Kidney tubule cell (primary cell): ENCODE data around the gene BAIAP2.

Experiments
- DNase-seq: peaks from one replicate; pipeline ENCODE4 v3.0.0-alpha.2; 2018; ENCODE audit warnings: low spot score

The BAIAP2 gene

GRCh38 chr17:81090361-81091136, 55.6 kb downstream of the BAIAP2 start:
- no peak for DNase-seq

DNA sequence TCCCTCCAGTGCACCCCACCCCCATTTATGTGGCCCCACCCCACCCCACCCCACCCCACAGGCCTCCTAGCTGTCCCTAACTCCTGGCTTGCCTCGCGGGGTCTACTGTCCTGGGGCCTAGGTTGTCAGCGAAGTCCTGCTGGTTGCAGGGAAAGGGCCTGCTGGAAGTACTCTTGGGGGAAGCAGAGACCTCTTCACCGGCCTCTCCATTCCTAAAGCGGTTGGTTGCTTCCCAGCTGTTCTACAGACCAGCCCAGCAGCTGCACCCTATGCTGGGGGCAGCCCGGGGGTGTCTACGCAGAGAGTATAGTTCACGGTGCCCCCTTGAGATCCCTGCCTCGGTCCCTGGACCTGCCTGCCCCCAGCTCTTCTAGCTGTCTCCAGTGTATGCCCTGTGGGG, 56.2 kb downstream of the BAIAP2 start:
- DNase-seq: no peak

GRCh38 chr17:81091774-81092517, 57.0 kb downstream of the BAIAP2 start:
- no peak for DNase-seq

GRCh38 chr17:81092518-81093095, 57.7 kb downstream of the BAIAP2 start:
- no peak for DNase-seq

- DNase-seq: no peak
Observed at GRCh38 chr17:81093619-81094508, 58.9 kb downstream of the BAIAP2 start.

- peak; percentile 100 for DNase-seq
Observed at GRCh38 chr17:81094509-81095382, 59.8 kb downstream of the BAIAP2 start.

DNA sequence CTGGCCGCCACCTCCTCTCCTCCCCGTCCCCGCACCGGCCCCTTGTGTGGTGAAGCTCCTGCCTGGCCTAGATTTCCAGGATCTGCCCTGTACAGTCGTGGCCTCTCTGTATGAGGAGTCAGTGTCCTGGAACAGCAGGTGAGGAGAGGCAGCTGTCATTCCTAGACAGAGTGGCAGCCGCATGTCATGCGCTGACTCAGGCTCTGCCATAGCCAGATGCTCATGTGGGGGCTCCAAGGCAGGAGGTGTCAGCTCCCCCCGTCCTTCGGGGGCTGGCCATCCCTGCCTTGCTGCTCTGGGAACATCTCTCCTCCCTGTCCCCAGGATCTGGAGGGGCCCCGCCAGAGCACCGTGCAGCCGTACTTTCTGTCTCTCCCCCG, 60.4 kb downstream of the BAIAP2 start:
- DNase-seq: peak; percentile 71

- DNase-seq: no peak
Observed at GRCh38 chr17:81096741-81097133, 61.8 kb downstream of the BAIAP2 start.

DNA sequence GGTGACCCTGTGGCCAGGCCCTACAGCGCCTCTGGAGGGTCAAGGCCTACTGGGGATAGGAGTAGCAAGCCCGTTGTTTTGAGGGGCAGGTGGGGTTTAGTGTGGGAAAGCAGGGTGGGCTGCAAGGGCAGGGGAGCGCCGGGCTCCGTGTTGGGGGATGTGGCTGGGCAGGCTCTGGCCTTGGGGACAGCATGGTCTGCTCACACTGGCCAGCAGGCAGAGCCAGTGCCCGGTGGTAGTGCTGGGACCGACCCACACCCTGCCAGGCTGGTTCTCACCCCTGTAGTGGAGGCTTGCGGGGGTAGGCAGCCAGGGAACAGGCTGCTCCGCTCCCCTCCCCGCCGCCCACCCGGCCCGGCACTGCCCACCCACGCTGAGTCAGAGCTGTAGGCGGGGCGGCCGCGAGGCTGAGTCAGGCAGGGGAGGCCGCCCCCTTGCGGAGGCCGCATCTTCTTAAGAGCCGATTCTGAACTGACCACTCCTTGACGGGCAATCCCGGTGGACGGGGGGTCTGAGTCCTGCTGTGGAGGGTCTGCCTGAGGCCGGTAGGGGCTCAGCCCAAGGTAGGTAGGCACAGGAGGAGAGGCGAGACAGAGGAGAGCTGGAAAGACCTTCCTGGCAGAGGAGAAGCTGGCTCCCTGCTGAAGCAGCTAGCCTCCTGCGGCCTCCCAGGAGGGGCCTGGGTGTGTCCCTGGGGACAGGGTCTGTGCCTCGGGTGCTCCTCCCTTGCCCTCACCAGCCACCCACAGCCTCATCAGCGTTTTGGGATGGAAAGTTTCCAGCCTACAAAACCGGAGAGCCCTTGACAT, 62.4 kb downstream of the BAIAP2 start:
- peak; percentile 66 for DNase-seq

- peak; percentile 71 for DNase-seq
Observed at GRCh38 chr17:81097943-81098308, 63.0 kb downstream of the BAIAP2 start.

- DNase-seq: no peak
Observed at GRCh38 chr17:81099888-81100287, 64.9 kb downstream of the BAIAP2 start.

DNA sequence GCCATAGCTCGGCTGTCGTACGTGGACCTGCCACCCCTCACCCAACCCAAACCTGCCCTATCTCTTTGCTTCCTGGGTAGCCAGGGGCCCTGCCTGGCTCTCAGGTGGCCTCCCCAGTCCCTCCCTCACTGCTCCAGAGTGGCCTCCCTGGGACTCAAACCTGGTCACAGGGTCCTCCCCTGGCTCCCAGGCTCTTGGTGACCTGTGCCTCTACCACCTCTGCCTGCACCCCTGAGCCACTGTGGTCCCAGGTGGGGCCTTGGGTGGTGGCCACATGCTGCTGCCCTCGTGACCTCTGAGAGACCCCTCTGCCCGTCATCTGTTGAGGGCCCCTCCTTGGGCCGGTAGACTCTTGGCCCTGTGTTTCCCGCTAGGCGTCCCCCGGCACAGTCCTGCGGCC, 65.7 kb downstream of the BAIAP2 start:
- no peak for DNase-seq

- DNase-seq: peak; percentile 86
Observed at GRCh38 chr17:81101614-81102306, 66.8 kb downstream of the BAIAP2 start.

GRCh38 chr17:81102352-81102751, 67.4 kb downstream of the BAIAP2 start:
- DNase-seq: no peak

DNA sequence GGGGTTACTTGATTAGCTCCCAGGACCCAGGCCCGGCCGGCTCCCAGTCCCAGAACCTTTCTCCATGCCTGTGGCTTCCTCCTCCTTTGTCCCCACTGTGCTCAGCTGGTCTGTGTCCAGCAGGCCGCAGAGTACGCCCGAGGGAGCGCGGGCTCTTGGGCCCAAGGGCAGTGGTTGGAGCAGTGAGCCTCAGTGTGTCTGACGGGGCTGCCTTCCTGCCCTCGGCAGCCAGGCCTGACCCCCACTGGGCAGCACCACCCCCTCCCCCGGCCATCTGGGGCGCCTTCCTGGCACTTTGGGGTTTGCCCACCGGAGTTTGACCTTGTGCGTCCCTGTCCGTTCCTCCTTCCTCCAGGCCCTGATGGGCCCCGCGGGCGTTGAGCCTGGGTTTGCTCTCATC, 67.9 kb downstream of the BAIAP2 start:
- DNase-seq: no peak

DNA sequence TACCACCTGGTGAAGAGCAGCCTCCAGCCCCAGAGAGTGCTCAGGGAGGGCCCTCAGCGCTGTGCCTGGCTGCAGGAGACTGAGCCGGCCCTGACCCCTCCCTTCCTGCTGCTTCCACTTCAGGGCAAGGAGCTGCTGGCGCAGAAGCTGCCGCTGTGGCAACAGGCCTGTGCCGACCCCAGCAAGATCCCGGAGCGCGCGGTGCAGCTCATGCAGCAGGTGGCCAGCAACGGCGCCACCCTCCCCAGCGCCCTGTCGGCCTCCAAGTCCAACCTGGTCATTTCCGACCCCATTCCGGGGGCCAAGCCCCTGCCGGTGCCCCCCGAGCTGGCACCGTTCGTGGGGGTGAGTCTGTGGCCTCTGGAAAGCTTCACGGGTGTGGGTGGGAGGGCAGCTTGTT, 68.4 kb downstream of the BAIAP2 start:
- no peak for DNase-seq

- DNase-seq: no peak
Observed at GRCh38 chr17:81106716-81107115, 71.8 kb downstream of the BAIAP2 start.

GRCh38 chr17:81108220-81108619, 73.3 kb downstream of the BAIAP2 start:
- DNase-seq: no peak

DNA sequence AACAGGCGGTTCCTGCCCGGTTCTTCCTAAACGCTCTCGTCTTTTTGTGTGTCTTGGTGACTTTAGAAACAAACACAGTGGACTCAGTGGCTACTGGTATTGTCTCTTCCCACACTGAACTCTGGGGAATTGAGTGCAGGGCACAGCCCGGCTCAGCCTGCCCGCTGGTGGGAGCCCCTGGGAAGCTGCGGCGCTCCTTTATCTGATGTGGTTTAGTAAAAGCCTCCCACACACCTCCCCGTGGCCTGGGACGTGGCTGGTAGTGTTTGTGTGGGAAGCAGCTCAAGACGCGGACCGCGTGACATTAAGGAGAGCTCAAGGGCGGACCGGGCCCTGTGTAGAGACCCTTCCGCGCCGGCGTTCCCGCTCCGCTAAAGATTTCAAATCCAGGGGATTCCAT, 75.0 kb downstream of the BAIAP2 start:
- DNase-seq: no peak
